AG08396 (cell line): ENCODE measurements around the gene PTPRJ.
"Not testable (repeated sequence)": the region's sequence is repeated elsewhere in the genome, so short reads cannot be mapped to it uniquely, and the experiment has no call there.

ENCODE experiments used
- DNase-seq: peaks from one replicate; pipeline ENCODE4 v3.0.0; 2012; ENCODE audit warnings: low spot score, mixed read lengths

PTPRJ gene

GRCh38 chr11:48018528-48019216 is 38.3 kb downstream of the PTPRJ start:
- no peak for DNase-seq

- no peak for DNase-seq
These were observed 38.8 kb downstream of the PTPRJ start for GRCh38 chr11:48019217-48019584.

DNA sequence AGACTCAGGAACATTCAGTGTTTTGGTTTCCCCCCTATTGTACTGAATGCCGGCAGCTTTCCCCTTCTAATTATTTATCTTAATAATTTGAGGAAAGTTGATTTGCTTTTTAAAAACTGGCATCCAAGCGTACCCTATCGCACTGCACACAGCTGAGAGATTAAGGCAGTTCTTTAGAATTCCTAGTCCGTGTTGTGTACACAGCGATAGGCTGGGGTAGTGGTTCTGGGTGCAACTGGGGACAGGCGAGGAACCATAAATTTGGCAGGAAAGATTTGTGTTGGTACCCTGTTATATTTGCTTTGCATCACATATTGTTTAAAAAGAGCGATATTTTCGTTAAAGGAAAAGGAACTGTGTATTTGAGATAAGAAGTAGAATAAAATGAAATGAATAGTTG is 39.2 kb downstream of the PTPRJ start:
- no peak for DNase-seq

DNA sequence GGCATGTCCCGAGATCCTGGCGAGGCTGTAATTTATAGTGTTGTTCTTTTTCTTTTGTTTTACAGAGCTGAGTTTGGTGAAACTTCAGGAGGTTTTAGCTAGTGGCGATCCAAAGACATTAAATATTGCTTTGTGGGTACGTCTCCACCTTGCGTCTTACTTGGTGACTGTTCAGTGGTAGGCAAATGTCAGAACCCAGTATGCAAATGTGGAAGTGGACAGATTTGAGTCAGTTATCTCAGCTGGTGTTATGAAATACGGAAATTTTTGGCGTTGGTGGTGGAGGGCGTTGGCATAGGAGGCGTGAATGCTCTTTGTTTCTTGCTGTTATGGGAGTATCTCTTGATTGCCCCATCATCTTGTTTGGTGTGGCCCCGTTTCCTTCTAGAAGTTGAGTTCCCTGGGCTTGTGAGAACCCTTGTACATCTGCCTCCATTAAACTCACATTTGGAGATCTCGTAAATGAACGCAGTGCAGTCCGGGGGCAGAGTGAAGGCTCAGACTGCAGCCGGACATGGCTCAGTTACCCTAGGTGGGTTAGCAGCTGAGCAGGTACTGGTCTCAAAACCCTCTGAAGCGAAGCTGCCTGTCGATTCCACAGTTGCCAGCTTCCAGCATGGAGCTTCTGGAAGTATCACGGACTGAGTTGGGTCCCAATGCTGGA is 39.9 kb downstream of the PTPRJ start:
- no peak for DNase-seq

- not testable (repeated sequence) for DNase-seq
These were observed 41.0 kb downstream of the PTPRJ start for GRCh38 chr11:48021201-48021820.

DNA sequence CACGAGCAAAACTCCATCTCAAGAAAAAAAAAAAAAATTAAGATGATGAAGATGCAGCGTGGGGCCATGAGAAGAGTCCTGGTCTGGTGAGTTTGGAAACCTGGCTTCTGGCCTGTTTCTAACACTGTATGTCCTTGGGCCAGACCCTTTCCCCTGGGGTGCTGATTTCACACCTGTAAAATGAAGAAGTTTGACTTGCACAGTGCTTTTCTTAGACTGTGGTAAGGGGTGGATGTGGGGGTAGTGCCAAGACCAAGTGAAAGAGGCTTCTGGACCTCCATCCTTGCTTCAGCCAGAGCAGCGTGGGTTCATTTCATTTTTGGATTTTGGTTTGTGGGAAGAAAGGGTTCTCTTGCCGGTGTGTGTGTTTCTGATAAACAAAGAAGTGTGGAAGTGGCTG is 42.1 kb downstream of the PTPRJ start:
- no peak for DNase-seq

- DNase-seq, result not testable (repeated sequence)
These were observed 43.2 kb downstream of the PTPRJ start for GRCh38 chr11:48023608-48024007.

DNA sequence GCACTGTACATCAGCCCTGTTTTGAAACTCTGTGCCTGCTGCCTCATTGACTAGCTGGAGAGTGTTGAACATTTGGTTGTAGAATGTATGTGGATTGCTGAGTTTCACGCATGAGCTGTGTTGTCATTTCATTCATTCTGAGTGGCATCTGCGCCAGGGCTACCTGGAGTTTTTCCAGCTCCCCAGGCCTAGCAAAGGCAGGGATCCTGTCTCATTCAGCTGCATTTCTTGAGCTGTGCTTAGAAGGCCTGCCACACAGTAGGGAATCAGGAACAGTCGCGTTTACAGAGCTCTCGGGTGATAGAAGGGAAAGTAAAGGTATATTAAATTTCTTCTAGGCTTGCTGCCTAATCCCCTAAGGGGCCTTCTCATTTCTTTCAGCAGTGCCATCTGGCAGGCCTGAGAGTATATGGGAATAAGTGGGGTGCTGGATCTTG is 44.3 kb downstream of the PTPRJ start:
- no peak for DNase-seq

GRCh38 chr11:48025293-48025983 is 45.1 kb downstream of the PTPRJ start:
- no peak for DNase-seq

DNA sequence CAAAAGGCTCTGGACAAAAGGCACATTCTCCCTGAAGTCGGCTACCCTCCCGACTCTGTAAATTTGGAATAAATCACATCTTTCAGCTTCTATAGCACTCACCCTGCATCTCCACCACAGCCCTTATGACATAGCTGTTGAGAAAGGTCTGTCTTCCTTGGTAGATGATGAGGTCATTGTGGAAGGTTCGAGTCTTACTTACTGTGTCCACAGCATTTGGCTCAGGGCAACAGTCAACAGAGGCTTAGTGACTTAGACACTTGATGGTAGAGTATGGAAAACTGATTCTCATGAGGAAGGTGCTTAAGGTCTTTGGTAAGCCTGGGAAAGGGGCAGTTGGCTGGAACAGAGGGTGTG is 45.6 kb downstream of the PTPRJ start:
- DNase-seq, result no peak

GRCh38 chr11:48028914-48029680 is 48.7 kb downstream of the PTPRJ start:
- no peak for DNase-seq

DNA sequence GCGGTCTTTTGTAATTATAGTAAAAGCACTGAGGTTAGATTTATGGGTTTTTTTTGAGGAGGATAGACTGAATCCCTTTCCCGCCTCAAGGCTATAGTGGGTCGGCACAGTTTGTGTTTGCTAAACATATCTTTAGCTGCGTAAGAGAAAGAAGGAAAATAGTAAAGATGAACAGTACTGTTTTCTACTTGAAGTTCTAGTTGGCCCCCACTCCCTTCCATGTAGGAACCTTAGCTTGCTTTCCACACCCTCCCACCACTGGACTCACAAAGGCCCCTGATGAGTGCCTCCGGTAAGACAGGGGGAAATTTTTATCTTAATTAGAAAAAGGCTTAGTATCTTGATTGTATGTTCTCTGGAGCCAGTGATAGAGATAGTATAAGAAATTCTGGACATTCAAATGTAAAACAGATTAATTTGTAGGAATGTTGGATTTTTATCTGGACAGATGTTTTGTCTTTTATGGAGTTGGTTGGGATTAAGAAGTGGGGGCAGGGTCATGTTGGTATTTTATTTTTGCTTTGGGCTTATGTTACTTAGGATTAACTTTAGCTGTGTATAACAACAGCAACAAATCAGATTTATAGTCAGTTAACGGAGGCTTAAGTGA is 49.4 kb downstream of the PTPRJ start:
- no peak for DNase-seq

GRCh38 chr11:48031602-48032001 is 51.2 kb downstream of the PTPRJ start:
- DNase-seq, result no peak

- no peak for DNase-seq
These were observed 52.4 kb downstream of the PTPRJ start for GRCh38 chr11:48032721-48033120.

DNA sequence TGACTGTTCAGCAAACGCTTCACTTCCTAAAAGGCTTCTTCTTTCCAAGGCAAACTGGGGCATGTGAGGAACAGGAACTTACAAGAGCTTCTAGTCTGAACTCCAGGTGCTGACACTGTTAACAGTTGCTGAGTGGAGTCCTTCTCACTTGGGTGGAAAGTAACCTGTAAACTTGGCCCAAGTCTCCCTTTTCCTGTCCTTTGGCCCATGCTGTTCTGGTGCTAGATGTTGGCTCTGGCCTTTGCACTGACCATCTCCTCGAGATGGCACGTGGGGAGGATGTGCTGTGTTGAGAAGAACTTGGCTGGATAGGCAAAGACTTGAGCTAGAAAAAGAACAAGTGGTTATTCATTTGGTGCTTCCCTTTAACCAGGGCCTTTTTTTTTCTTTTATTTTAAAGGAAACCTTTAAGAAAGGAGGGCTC is 53.6 kb downstream of the PTPRJ start:
- no peak for DNase-seq

GRCh38 chr11:48034926-48035871 is 54.8 kb downstream of the PTPRJ start:
- DNase-seq, result no peak

DNA sequence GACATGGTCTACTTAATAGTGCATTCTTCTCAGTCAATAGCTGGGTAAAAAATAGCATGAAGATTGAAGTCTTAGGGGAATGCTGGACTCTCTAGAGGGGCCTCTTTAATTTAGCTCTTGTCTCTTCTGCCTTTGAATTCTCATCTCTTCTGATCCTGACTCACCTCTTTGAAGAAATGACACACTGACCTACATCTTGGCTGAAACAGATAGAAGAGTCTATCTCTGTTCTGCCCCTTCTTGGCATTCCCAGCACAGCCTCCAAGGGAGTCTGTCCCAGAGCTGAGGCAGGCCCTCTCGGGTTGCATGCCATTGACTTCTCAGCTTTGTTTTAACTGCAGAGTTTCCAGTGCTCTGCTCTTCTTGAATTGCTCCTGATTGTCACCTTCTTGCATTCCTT is 55.7 kb downstream of the PTPRJ start:
- no peak for DNase-seq

DNA sequence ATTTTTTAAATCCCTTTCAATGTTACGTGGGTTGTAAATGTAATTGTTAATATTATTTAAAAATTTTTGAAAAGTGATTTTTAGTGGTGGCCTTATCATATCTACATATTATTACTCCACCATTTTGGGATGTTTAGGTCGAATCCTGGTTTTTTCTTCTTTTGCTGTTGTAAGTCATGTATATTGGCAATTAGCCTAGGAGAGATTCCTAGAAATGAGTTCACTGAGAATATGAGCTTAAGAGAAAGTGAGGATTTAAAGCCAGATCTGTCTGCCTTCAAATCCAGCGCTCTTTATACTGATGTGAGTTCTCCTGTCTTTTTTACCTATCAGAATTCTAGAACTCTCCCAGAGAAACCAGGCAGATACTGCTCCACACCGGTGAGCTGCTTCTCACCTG is 56.1 kb downstream of the PTPRJ start:
- no peak for DNase-seq

DNA sequence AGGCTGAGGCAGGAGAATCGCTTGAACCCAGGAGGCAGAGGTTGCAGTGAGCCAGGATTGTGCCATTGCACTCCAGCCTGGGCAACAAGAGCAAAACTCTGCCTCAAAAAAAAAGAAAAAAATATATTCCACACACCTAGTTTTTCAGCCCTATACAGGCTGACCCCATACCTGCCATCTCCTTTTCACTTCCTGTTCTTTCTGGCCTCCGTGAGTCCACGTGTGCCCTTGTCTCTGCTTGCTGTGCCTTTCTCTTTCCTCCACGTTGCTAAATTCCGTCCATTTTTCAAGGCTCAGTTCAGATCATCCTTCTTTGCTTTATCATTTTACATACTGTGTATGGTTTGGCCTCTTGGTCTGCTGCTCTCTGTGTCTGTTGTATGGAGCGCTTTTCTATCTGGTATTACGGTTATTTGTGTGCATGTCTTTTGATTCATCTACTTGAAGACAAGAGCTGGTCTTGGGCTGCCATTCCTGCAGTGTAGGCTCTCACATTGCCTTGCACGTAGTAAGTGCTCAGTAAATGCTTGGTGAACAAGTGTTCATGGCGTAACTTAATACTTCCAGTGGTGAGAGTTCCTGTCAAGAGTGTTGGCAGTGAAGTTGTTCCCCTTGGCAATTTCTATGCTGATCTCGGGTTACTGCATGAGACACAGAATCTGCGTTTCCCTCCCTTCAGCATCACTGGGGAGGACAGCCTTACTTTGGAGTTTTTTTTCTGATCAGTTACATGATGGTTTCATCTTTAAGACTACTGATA is 57.5 kb downstream of the PTPRJ start:
- DNase-seq, result no peak
